ENCODE data around the gene DEFB127. TPM values are rescaled to one million over a fixed set of nuclear protein-coding genes. Genes with fewer than 3 reads are reported as not detected.

The DEFB127 gene
- total RNA-seq, 1 experiment from 2014 or later: not detected

GRCh38 chr20:164618-165017, 7.4 kb downstream of the DEFB127 start:
- Histone ChIP-seq H2BK12ac (ENCODE audit: insufficient read length, low read depth, low read length) (no peak overlapping the region), H3K9me3 (ENCODE audit: control insufficient read depth, low read depth, low read length) (peaks cover 22% of the 10 kb centered on the region), H4K5ac (ENCODE audit: insufficient read length, low read depth, low read length) (no peak overlapping the region), H3K9ac (ENCODE audit: extremely low read depth, insufficient read length, low read length) (no peak overlapping the region), H3K56ac (ENCODE audit: insufficient read length, low read depth, low read length) (no peak overlapping the region), H3K23ac (ENCODE audit: insufficient read length, low read depth, low read length) (no peak overlapping the region), H3K14ac (ENCODE audit: insufficient read depth, low read length) (no peak overlapping the region), H2BK120ac (ENCODE audit: low read depth, low read length, poor library complexity, severe bottlenecking) (no peak overlapping the region), H4K91ac (ENCODE audit: insufficient read length, low read depth, low read length) (no peak overlapping the region), H3K18ac (ENCODE audit: insufficient read length, low read depth, low read length) (no peak overlapping the region), H2BK5ac (ENCODE audit: insufficient read length, low read length) (no peak overlapping the region), H3K4ac (ENCODE audit: low read depth, low read length) (no peak overlapping the region), H2AFZ (ENCODE audit: low read length) (no peak overlapping the region), H3K79me2 (ENCODE audit: insufficient read depth, low read length) (no peaks in the 10 kb centered on the region), H2BK20ac (ENCODE audit: low read depth, low read length, poor library complexity, severe bottlenecking) (no peak overlapping the region), H3K27me3 (ENCODE audit: insufficient read depth, low read length) (no peaks in the 10 kb centered on the region), H2AK5ac (ENCODE audit: insufficient read length, low read length) (no peak overlapping the region), H4K8ac (replicated peaks; ENCODE audit: insufficient read length, low read depth, low read length) (no peak overlapping the region), H3K23me2 (ENCODE audit: insufficient read length, low read depth, low read length, poor library complexity, severe bottlenecking) (no peaks in the 10 kb centered on the region), H3T11ph (ENCODE audit: low read length) (no peak overlapping the region), H3K79me1 (ENCODE audit: insufficient read depth, low read depth, low read length, poor library complexity, severe bottlenecking) (no peaks in the 10 kb centered on the region), H4K20me1 (ENCODE audit: control insufficient read depth, insufficient read depth, insufficient read length) (no peaks in the 10 kb centered on the region), H2BK15ac (ENCODE audit: low read depth, low read length) (no peak overlapping the region), H3K4me2 (ENCODE audit: insufficient read depth, insufficient read length, low read length) (no peak overlapping the region), H3K4me1 (ENCODE audit: insufficient read depth, low read length) (no peaks in the 10 kb centered on the region), H3K27ac (ENCODE audit: insufficient read length, low read depth, low read length) (no peak overlapping the region)
- no peak for TF ChIP-seq CTCF (conservative IDR thresholded peaks at IDR 0.05)
- Mint-ChIP-seq H3K27me3 (ENCODE audit: low read depth) (peaks cover 15% of the 10 kb centered on the region), H3K4me3 (no peak overlapping the region), H3K27ac (no peak overlapping the region), H3K9me3 (peaks cover 0 to 59% of the 10 kb centered on the region in 2 experiments; a peak in 3 of 5 replicates), H3K4me1 (no peaks in the 10 kb centered on the region), H3K36me3 (ENCODE audit: insufficient read depth in 1 of 3, low read depth in 3 of 3) (no peaks in the 10 kb centered on the region)
- WGBS (ENCODE audit: extremely low coverage, insufficient read length, low lambda C conversion rate): no CpG with 5 or more reads among the region's 3 CpGs
- DNase-seq: no peak
